Activated T-cell treated with anti-CD3 and anti-CD28 coated beads, Interleukin-2, amount 50 U/mL, for 48 hours (primary cell): ENCODE measurements around the gene ITIH1.

Source experiments
- DNase-seq, 2 experiments: peaks; one replicate each; pipeline ENCODE4 v3.0.0-alpha.2; 2020

Gene ITIH1

GRCh38 chr3:52817221-52817620 is 39.8 kb downstream of the ITIH1 start:
- DNase-seq: no peak

- no peak for DNase-seq
These were observed 40.5 kb downstream of the ITIH1 start for GRCh38 chr3:52817860-52818259.

DNA sequence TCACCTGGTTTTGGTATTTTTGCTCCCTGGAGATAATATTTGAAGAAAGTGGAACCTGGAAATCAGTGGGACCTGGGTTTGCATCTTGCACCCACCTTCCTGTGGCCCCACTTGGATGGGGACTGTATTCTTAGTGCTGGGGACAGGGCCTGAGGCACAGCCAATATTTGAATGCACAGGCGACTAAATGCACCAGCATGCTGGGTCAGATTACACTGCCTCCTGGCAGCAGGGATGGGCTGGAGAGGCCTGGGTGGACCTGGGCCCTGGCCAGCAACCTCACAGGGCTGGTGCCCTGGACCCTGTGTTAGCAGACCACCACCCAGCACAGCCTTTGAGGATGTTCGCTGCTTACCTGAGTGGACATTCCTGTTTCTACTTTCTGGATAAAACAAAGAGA is 42.5 kb downstream of the ITIH1 start:
- no peak for DNase-seq

DNA sequence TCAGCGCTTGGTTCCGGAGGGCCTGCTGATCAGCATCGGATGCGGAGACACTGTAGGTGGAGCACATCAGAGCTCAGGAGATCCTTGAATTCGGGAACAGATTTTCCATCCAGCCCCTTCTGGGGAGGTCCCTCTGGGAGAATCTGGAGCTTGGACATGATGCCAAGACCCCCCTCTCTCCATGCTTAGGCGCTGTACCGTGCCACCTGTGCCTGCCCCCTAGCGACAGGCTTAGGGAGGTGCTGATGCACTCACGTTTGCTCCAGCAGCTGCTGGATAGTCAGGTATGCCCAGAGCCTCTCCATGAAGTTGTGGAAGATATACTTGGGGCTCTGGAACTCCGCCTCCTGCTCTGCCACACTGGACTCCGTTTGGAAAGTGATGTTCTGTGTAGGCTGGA is 43.3 kb downstream of the ITIH1 start:
- peak; percentile 44 to 55 for DNase-seq

- DNase-seq: no peak
These were observed 45.0 kb downstream of the ITIH1 start for GRCh38 chr3:52822363-52822762.

DNA sequence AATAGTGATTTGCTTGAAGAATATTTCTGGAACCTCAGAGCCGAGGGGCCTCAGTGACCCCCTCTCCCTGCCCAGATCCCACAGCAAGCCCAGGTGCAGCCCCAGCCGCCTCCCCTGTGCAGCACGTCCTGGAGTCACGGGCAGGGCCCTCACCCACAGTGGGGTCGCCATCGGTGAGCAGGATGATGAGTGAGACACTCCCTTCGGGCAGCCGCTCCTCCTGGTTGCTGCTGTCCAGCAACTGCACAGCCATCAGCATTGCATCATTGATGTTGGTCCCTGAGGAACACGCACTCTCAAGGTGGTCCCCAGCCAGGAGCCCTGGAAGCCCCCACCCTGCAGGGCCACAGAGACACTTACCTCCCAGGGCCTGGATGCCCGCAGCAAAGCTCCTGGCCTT is 46.6 kb downstream of the ITIH1 start:
- DNase-seq: no peak

GRCh38 chr3:52827441-52827840 is 50.0 kb downstream of the ITIH1 start:
- DNase-seq: no peak

- DNase-seq: no peak
These were observed 50.5 kb downstream of the ITIH1 start for GRCh38 chr3:52827866-52828376.

- DNase-seq: no peak
These were observed 52.1 kb downstream of the ITIH1 start for GRCh38 chr3:52829482-52829881.

DNA sequence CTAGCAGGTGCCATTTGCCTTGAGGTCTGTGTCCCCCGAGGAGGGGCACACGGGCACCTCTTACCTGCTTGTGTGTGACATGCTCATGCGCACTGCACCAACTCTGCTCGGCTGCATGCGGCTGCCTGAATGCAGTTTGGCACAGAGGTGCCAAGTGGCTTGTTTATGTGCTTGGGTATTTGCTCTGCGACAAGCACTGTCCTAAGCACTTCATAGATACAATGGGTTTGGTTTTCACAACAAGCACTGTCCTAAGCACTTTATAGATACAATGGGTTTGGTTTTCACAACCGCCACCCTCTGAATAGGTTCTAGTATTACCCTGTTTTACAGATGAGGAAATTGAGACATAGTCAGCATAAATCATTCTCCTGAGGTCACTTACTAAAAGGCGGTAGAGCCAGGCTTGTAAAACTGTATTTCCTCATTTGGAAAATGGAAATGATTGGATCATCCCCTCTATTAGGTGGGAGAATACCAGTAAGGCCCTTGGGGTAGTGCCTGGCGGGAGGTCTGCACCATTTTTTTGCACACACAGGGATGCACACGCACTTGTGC is 52.6 kb downstream of the ITIH1 start:
- DNase-seq: no peak

- DNase-seq: no peak
These were observed 53.3 kb downstream of the ITIH1 start, which contains the start of gene ITIH4 for GRCh38 chr3:52830535-52831258. ITIH4 (minus strand) TSS chr3:52830672; CDS start chr3:52830642, 30 bp downstream.

- no peak for DNase-seq
These were observed 54.3 kb downstream of the ITIH1 start for GRCh38 chr3:52831500-52832301.

DNA sequence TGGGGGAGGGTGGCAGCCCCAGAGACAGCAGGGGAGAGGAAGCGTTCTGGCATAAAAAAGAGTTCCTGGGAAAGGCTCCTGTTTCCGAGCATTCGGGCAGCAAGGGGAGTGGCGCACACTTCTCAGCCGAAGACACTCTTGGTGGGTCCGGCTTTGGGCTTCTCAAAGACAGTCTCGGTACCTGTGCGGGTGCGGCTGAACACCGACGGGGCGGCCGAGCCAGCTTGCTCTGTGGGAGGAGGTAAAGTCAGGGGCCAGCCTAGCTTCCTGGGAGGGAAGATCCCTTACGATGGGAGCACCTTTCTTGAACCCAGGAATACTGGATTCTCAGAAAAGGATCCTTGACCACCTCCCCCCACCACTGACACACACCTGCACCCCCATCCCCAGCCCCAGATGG is 55.8 kb downstream of the ITIH1 start:
- no peak for DNase-seq

- no peak for DNase-seq
These were observed 57.6 kb downstream of the ITIH1 start, which contains the start of gene MUSTN1 for GRCh38 chr3:52834871-52835501. MUSTN1 (minus strand) TSS chr3:52835019; CDS start chr3:52834948, 71 bp downstream.

- DNase-seq: no peak
These were observed 58.5 kb downstream of the ITIH1 start for GRCh38 chr3:52835766-52836470.

GRCh38 chr3:52836471-52836845 is 59.1 kb downstream of the ITIH1 start:
- DNase-seq: no peak

GRCh38 chr3:52836986-52837385 is 59.6 kb downstream of the ITIH1 start:
- no peak for DNase-seq

GRCh38 chr3:52838561-52839267 is 61.3 kb downstream of the ITIH1 start:
- no peak for DNase-seq

DNA sequence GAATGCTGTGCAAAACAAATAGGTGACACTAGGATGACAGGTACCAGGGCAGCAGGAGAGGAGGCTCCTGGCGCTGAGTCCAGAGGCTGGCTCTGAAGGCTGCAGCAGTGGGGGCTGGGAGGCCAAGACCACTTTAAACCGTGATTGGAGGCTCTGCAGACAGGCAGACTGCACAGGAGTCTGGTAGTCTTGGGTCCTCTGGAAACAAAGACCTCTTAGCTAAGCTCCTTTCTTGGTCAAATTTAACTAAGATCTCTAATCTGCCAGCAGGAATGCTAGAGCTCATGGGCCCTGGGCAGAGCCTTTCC is 61.8 kb downstream of the ITIH1 start:
- DNase-seq: no peak

DNA sequence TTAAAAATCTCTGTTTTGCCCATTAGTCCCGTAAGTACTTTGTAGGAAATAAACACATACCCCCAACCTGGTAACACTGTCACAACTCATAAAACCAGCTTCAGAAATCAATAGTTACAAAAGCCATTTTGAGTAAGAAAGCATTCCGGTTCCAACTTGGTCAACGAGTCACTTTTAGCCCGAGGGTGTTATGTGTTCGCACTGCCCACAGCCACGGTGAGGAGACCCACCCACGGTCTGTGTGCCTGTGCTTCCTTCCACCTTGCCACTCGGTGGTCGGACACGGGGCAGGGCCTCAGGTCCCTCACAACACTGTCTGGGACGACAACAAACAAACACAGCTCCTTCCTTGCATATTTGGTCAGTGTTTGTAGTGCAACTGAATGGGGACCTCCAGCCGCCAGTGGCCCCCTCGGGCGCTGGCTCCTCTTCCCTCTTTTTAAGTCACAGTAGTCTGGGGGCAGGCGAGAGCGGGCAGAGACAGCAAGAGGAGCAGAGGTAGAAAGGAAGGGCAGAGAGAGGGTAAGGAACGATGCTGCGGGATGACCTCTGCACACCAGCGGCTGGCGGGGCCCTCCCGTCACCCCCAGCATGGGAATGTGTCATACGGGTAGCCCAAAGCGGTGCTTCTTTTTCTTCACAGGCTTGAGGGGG is 62.6 kb downstream of the ITIH1 start:
- no peak for DNase-seq

DNA sequence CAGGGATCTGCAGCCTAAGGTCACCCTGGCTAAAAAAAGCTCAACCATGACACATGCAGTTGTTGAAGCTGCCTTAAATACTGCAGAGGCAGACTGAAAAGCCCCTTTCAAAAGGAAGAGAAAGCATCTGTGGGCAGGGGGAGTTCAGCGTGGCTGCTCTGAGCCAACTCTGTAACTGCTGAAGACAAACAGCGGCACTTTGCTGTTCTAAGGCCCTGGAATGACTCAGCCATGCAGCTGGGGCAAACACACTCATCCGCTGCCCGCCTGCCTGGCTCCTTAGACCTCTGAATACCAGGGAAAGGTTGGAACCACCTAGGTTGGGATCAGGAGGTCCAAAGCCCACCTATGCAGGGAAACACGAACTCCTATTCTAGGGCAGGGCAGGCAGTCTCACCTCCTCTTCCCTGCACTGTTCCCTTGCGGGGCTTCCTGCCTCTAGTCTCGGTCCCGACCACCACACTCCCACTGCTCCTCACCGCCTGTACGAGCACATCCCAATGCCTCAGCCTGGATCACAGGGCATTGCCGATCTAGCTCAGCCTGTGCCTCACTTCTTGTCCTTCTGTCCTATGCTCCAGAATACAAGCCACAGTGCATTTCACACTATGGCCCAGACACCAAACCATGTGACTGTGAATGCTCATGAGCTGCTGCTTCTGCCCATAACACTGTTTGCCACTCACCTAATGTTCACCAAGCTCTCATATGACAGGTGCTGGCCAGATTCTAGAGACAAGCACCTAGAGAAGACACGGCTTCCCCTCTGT is 64.0 kb downstream of the ITIH1 start:
- no peak for DNase-seq
